ENCODE measurements around the gene CCDC40.

The CCDC40 gene

GRCh38 chr17:80117491-80118401 is 81.3 kb downstream of the CCDC40 start:
- DNase-seq: no peak

DNA sequence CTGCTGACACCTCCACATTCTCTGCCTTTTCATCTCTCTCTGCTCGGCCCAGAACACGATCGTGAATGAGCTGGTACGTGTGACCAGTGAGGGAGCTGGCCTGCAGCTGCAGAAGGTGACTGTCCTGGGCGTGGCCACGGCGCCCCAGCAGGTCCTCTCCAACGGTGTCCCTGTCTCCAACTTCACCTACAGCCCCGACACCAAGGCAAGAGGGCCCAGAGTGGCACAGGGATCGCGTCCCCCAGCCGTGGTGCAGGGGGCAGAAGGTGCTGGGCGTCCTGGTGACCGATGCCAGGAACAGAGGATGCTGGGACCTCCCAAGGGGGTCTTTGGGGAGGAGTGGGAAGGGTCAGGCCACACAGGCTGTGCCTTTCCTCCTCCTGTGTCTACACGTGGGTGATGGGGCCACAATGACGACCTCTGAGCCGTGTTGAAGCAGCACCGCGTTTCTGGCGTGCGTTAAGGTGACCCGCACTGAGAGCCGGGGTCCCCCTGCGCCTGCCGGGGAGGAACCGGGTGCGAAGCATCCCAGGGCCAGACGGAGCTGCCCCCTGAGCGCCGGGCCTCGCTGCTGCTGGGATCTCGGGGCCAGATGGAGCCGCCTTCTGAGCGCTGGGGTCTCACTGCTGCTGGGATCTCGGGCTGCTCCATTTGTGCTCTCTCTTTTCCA is 82.3 kb downstream of the CCDC40 start:
- DNase-seq: no peak

DNA sequence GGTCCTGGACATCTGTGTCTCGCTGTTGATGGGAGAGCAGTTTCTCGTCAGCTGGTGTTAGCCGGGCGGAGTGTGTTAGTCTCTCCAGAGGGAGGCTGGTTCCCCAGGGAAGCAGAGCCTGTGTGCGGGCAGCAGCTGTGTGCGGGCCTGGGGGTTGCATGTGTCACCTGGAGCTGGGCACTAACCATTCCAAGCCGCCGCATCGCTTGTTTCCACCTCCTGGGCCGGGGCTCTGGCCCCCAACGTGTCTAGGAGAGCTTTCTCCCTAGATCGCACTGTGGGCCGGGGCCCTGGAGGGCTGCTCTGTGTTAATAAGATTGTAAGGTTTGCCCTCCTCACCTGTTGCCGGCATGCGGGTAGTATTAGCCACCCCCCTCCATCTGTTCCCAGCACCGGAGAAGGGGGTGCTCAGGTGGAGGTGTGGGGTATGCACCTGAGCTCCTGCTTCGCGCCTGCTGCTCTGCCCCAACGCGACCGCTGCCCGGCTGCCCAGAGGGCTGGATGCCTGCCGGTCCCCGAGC is 82.9 kb downstream of the CCDC40 start:
- no peak for DNase-seq

- DNase-seq: no peak
These were observed 83.4 kb downstream of the CCDC40 start for GRCh38 chr17:80119839-80120238.

DNA sequence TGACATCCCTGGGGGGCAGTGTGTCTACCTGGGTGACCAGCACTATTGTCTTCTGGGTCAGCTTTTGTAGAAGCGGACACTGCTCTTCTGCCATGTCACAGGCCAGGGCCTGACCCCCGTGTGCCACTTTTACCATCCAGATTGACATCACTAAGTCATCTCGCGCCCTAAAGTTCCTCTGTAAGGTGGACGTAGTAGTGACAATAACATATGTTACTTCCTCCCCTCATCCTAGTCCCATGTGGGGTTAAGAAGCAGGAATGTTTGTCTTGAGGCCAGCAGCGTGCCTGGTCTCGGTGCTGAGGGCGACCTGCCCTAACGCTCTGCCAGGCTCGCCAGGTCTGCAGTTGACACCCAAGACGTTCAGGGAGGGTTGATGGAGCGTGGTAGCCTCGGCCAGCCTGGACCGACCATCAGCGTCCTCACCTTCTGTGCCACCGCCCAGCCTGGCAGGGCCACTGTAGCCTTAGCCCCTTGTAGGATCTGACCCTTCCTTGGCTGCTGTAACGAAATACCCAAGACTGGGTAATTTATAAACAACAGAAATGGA is 85.7 kb downstream of the CCDC40 start:
- DNase-seq: no peak

- no peak for DNase-seq
These were observed 86.6 kb downstream of the CCDC40 start for GRCh38 chr17:80122926-80123505.

DNA sequence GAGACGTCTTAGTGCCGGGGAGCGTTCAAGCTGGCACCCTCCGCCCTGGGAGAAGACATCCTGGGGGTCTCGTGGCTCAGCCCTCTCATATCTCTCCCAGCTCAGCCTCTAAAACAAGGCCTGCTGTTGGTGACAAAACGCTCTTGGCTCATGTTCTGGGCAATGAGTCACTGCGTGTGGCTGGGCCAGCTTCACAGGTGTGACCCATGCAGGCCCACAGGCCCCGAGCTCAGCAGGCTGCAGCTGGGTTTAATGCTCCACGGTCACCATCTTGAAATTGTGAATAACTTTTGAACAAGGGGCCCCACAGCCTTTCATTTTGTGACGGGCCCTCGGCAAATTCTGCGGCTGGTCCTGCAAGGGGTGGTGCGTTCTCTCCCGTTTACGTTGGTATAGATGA is 87.3 kb downstream of the CCDC40 start:
- peak; percentile 23 for DNase-seq

DNA sequence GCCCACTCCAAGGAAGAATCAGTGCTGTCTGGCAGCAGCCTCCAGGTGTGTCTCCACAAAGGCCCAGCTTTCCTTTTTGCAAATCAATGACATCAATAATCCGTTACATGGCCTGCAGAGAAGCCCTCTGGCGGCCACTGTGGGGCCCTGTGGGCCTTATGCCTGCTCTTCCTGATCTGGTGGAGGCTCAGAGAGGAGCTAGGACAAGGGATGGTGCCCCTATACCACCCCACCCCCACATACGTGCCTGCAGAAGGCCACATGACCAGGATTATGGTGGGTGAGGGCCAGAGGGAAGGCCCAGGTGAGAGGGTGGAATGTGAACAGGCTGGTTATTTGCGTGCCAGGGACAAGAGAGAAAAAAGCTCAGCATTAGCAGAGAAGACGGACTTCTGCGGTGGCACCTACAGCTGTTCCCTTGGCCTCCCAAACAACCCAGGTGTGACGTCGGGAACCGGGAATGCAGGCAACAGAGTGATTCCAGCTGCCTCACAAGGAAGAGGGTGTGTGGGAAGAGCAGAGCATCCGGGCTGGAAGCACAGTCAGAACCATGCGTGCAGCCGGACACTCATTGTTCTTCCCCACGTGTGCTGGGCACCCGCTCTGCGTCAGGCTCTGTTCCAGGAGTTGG is 88.0 kb downstream of the CCDC40 start:
- peak; percentile 74 for DNase-seq

DNA sequence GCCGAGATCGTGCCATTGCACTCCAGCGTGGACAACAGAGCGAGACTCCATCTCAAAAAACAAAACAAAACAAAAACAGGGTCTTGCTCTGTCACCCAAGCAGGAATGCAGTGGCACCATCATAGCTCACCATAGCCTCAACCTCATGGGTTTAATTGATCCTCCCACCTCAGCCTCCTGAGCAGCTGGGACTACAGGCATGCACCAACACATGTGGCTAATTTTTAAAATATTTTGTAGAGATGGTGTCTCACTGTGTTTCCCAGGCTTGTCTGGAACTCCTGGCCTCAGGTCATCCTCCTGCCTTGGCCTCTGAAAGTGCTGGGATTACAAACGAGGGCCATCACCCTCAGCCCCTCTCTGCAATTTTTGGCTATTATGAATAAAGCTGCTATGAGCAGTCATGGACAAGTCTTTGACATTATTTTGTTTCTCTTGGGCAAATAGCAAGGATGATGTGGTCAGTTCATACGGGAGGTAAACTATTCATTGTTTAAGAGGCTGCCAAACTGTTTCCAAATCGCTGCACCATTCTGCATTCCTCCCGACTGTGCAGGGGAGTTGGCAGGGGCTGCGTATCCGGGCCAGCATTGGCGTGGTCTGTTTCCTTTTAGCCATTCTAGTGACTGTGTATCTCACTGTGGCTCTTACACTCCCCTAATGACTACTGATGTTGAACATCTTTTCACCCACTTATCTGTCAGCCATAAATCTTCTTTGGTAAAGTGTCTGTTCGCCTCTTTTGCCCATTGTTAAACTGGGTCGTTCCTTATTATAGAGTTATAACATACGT is 89.4 kb downstream of the CCDC40 start:
- DNase-seq: no peak

DNA sequence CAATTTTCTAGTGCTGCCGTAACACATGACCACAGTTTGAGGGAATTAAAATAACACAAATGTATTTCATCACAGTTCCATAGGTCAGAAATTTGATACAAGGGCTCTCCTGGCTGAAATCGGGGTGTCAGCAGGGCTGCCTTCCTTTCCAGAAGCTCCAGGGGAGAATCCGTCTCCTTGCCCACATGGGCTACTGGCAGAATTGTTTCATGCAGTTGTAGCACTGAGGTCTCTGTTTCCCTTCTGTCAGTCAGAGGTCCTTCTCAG is 89.9 kb downstream of the CCDC40 start:
- DNase-seq: no peak

DNA sequence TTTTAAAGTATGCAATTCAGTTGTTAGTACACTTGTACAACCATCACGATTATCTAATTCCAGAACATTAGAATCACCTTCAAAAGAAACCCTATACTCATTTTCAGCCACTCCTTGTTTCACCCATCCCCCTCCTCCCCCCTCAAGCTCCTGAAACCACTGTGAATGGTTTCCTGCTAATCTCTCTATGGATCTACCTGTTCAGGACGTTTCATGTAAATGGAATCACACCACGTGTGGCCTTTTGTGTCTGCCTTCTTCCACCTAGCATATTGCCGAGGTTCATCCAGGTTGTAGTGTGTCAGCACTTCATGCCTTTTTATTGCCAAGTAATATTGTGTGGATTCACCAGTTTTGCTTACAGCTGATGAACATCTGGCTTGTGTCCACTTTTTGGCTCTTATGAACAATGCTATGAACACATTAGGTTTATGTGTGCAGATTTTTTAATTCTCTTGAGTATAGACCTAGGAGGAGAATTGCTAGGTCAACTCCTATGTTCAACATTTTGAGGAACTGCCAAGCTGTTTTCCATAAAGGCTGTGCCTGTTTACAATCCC is 92.6 kb downstream of the CCDC40 start:
- DNase-seq: no peak

DNA sequence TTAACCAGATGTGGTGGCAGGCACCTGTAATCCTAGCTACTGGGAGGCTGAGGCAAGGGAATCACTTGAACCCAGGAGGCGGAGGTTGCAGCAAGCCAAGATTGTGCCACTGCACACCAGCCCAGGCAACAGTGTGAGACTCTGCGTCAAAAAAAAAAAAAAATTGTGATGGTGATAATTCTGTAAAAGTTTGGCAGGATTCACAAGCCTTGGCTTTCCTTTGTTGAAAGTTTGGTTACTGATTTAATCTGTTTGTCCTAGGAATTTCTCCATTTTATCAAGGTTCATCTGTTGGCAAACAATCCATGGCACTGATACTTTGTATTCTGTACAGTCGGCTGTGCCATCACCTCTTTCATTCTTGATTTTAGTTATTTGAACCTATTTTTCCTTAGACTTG is 94.5 kb downstream of the CCDC40 start:
- no peak for DNase-seq

- no peak for DNase-seq
These were observed 96.6 kb downstream of the CCDC40 start for GRCh38 chr17:80132906-80133625.

DNA sequence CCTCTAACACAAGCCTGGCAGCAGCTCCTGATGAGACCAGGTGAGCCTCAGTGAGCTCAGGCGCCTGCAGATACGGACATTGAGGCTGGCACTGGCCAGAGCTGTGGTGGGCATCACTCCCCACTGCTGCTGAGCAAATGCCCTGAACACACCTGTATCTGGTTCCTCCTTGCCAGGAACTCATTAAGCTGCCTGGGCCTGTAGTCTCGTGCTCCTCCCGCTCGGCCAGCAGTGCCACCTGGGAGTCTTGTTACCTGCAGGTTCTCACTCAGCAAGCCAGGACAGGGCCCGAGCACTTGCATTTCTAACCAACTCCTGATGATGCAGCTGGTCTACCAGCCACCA is 97.2 kb downstream of the CCDC40 start:
- DNase-seq: no peak

- no peak for DNase-seq
These were observed 100.7 kb downstream of the CCDC40 start for GRCh38 chr17:80137131-80137530.

DNA sequence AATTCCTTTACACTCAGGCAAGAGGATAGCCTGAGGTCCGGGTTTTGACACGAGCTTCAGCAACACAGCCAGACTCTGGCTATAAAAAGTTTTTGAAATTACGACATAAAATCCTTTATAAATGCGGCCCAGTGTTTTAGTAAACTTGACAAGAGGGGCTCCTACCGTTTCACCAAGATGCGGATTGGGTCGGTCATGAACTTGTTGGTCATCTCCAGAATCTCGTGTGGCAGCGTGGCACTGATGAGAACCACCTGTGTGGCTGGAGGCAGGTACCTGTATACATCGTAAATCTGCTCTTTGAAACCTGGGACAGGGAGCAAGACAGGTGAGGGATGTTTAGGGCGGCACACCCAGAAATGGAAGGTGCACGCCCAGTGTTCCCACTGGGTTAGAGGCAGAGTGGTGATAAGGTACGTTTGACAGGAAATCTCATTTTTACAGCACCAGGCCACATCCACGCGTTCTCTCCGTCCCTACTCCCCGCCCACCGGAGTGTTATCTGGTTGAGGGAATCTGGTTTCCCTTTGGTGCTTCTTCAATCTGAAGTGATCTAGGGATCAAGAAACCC is 102.5 kb downstream of the CCDC40 start:
- DNase-seq: no peak

DNA sequence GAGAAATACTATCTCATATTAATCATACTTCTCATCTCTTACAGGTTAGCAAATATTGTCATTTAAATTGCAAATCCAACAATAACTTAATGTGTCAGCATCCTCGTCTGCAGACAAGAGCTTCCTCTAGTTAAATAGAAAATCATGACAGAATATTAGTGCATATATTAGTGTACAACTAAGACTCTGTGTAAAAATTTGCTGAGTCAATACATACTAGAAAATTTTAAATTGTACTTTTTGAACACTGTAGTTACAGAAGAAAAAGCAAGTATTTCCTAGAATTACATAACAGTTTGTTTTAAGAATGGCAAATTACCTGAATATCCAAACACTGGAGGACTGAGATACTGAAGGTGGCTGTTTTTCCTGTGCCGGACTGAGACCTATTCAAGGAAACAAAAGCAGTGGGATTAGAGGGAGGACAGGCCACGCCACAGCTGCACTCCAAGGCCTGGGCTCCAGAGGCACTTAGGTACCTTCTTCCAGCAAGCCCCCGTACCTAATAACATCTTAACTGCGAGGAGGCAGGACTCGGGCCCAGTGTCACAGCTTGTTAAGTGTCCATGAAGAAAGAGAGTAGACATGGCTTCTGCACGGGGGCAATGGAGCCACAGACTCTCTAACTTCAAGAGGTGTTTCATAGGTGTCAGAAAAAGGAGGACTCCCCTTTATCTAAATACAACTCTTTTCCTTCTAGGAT is 105.2 kb downstream of the CCDC40 start:
- no peak for DNase-seq

- DNase-seq: no peak
These were observed 106.5 kb downstream of the CCDC40 start for GRCh38 chr17:80142929-80143328.

- peak; percentile 25 for DNase-seq
These were observed 108.9 kb downstream of the CCDC40 start for GRCh38 chr17:80145076-80146075.

All from DMS53 (cell line).